Activated naive CD8-positive, alpha-beta T cell (primary cell): Measurements from ENCODE around the gene TSPYL4.
"Not testable (repeated sequence)": the region's sequence is repeated elsewhere in the genome, so short reads cannot be mapped to it uniquely, and the experiment has no call there.

Source experiments
- H3K27ac Mint-ChIP-seq: one replicate; pipeline ENCODE4 v1.8.0; 2021; ENCODE audit warnings: mixed read lengths
- H3K27me3 Mint-ChIP-seq: one replicate; pipeline ENCODE4 v1.8.0; 2021; ENCODE audit warnings: mixed read lengths
- H3K36me3 Mint-ChIP-seq: one replicate; pipeline ENCODE4 v1.8.0; 2021; ENCODE audit warnings: mixed read lengths
- H3K4me1 Mint-ChIP-seq: one replicate; pipeline ENCODE4 v1.8.0; 2021; ENCODE audit warnings: low read depth, mixed read lengths
- H3K4me3 Mint-ChIP-seq: one replicate; pipeline ENCODE4 v1.8.0; 2021; ENCODE audit warnings: mild to moderate bottlenecking, mixed read lengths
- H3K9me3 Mint-ChIP-seq: one replicate; pipeline ENCODE4 v1.8.0; 2021; ENCODE audit warnings: low read depth, mixed read lengths

Gene TSPYL4

DNA sequence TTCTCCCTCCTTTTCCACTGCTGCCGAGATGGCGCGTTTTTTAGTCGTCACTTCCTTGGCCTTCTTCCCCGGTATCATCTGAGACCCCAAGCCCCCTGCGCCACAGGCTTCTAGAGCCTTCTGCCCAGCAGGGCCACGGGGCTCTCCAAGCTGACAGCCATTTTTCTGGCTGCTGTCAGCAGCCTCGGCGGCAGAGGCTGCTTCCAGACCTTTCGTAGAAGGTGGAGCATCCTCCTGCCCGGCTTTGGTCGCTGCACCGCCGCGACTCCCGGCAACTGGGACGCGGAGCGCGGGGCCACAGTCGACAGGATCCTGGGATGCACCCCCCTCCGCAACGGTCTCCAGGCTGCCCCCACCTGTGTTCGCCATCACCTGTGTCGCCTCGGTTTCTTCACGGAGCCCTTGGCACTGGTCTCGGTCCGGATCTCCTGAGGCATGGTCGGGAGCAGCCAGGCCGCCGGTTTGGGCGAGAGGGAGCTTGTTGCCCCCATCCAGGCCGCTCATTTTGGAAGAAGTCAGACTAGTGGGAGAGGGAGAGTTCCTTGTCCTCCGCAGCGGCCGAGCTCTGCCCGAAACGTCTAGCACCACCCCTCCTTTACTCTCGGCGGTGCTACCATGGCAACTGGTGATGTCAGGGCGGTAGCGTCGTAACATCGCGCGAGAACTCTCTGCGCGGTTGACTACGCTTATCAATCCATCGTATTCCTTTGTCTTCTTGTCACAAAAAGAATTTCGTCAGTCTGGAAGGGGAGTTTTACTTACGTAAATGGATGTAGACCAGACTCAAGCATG, at the start of gene TSPYL4:
Gene TSPYL4, minus strand, starts transcription at position 571 of the 792 bp plus-strand sequence. Its CDS starts 67 bp downstream, at position 504.
- no peak within 1 kb of the TSS for H3K4me3 Mint-ChIP-seq
- no peak within 1 kb of the TSS for H3K27ac Mint-ChIP-seq
- no peaks in the 10 kb centered on the region for H3K27me3 Mint-ChIP-seq
- no peaks in the 10 kb centered on the region for H3K9me3 Mint-ChIP-seq
- H3K4me1 Mint-ChIP-seq: peaks cover 8% of the 10 kb centered on the region
- H3K36me3 Mint-ChIP-seq: peaks cover 9% of the 10 kb centered on the region

DNA sequence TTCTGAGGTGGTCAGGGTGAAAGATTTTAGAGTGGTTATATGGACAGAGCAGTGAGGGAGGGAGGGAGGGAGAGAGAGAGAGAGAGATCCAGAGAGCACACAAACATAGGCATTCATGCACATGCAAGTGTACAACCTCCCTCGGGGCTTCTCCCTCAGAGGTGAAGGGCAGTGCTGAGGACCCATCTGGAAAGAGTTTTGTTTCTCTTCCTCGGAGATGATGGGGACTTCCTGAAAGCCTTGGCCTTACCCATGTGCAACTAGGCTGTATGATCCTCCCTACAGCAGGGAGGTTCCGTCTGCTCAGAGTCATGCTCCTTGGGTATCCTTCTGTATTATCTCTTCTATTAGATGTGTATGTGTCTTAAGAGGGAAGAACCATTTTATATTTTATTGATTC, 47.2 kb upstream of the TSPYL4 start:
- Mint-ChIP-seq H3K36me3 (peaks cover 7% of the 10 kb centered on the region), H3K4me3 (no peak overlapping the region), H3K27me3 (no peaks in the 10 kb centered on the region), H3K4me1 (no peaks in the 10 kb centered on the region), H3K27ac (no peak overlapping the region), H3K9me3 (peaks cover 4% of the 10 kb centered on the region)

DNA sequence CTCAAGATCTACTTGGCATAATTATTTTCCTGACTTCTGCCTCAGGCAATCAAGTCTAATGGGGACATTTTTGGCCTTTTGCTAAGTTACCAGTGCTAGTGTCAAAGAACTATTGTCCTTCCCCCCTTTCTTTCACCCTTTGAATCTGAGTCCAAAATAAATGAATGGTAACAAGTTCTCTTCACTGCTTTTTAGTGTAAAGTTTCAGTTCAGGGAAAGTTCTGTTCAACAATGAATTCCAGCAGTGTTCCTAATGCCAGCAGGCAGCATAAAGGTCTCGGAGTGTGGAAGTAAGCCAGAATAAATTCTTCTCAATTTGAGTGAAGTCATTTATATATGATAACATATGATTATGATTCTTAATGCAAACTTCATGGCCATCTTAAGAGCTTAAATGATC, 46.7 kb upstream of the TSPYL4 start:
- Mint-ChIP-seq H3K4me1 (no peaks in the 10 kb centered on the region), H3K4me3 (no peak overlapping the region), H3K27me3 (no peaks in the 10 kb centered on the region), H3K9me3 (peaks cover 4% of the 10 kb centered on the region), H3K36me3 (peaks cover 7% of the 10 kb centered on the region), H3K27ac (no peak overlapping the region)

DNA sequence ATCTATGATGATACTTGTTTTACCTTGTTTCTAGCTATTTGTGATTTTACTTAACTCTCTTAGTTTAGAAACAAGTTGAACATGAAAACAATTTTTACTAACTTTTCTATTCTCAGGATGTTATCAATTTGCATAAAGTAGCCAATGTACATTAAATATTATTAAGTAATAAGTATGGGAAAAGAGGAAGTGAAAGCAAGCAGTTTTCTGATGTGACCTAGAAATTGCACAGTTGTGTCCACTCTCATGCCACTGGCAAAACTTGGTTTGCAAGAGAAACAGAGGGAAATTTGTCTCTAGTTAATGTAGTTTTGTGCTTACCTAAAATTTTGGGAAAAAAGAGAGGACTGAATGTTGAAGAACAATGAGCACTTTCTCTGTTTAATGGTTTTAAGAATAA, 45.1 kb upstream of the TSPYL4 start:
- Mint-ChIP-seq H3K4me3 (no peak overlapping the region), H3K9me3 (peaks cover 4% of the 10 kb centered on the region), H3K4me1 (no peaks in the 10 kb centered on the region), H3K27me3 (no peaks in the 10 kb centered on the region), H3K27ac (no peak overlapping the region), H3K36me3 (peaks cover 7% of the 10 kb centered on the region)

DNA sequence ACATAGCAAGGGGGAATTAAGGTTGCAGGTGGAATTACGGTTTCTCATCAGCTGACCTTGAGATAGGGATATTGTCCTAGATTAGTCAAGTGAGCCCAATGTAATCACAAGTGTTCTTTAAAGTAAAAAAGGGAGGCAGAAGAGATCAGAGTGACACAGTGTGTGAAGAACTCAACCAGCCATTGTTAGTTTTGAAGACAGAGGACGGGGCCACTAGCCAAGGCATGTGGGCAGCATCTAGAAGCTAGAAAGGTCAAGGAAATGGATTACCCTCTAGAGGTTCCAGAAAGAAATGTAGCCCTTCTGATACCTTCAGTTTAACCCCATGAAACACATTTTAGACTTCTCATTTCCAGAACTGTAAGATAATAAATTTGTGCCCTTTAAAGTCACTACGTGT, 44.4 kb upstream of the TSPYL4 start:
- H3K27me3 Mint-ChIP-seq: no peaks in the 10 kb centered on the region
- H3K9me3 Mint-ChIP-seq: peaks cover 4% of the 10 kb centered on the region
- H3K4me3 Mint-ChIP-seq: no peak overlapping the region
- no peak overlapping the region for H3K27ac Mint-ChIP-seq
- no peaks in the 10 kb centered on the region for H3K4me1 Mint-ChIP-seq
- H3K36me3 Mint-ChIP-seq: peaks cover 7% of the 10 kb centered on the region

DNA sequence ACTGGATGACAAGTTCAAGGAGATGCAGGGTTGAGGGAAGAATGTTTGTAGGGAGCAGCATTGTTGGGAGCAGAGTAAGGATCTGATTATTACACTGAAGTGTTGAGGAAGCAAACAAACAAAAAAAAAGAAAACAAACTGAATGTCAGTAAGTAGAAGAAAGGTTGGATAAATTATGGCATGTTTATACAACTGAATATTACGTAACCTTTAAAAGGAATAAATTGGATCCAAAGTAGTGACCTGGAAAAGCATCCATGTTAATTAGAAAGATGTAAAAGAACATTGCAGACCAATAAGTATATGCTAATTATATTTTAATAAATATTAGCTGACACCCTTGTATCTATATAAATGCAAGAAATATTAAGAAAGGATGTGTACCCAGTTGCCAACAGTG, 38.7 kb upstream of the TSPYL4 start:
- Mint-ChIP-seq H3K27ac (no peak overlapping the region), H3K4me1 (no peaks in the 10 kb centered on the region), H3K36me3 (no peaks in the 10 kb centered on the region), H3K9me3 (no peaks in the 10 kb centered on the region), H3K4me3 (no peak overlapping the region), H3K27me3 (no peaks in the 10 kb centered on the region)

DNA sequence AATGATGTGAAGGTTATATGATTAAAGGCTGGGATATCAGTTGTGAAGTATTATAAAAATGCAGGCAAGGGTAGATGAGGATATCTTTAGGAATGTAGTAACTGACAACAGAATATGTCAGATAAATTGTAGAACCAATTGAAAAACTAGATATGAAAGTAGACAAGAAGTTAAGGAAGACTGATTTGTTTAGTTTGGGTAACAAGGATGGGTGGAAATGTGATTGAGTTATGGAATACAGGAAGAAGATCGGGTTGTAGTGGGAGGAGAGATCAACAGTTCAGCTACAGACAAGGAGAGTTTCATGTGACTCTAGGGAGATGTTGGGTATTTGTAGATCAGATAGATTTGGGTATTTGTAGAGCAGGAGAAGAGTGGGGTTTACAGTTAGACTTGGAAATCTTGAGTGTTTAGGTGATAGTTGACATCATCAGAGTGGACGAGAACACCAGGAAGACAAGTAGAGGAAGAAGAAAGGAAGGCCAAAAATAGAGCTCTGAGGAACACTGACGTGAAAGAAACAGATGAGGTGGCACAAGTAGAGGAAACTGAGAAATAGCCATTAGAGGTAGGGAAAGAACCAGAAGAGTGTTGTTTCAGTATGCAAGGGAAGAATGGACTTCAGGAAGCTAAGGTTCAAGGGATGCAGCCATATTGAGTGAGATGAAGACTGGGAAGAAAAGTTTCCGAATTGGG, 38.0 kb upstream of the TSPYL4 start:
- Mint-ChIP-seq H3K4me1 (no peaks in the 10 kb centered on the region), H3K27me3 (no peaks in the 10 kb centered on the region), H3K4me3 (no peak overlapping the region), H3K27ac (no peak overlapping the region), H3K9me3 (no peaks in the 10 kb centered on the region), H3K36me3 (no peaks in the 10 kb centered on the region)

DNA sequence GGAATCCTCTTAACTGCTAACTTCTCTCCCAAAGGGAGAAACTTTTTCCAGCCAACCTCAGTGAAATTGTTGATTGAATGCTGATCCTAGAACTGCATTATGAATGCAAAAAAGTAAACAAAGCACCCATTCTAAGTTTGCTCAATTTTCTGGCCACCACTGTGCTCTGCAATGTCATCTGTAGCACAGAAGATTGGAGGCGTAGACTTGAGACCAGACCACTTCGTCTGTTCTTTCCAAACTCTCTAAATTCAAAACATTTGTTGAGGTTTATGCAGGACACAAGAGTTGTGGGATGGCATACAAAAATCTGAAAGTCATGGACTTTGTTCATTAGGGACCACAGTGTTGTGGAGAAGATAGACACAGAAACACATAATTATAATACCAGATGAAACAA, 36.9 kb upstream of the TSPYL4 start:
- Mint-ChIP-seq H3K27ac (no peak overlapping the region), H3K4me3 (no peak overlapping the region), H3K27me3 (no peaks in the 10 kb centered on the region), H3K36me3 (no peaks in the 10 kb centered on the region), H3K4me1 (no peaks in the 10 kb centered on the region), H3K9me3 (no peaks in the 10 kb centered on the region)

DNA sequence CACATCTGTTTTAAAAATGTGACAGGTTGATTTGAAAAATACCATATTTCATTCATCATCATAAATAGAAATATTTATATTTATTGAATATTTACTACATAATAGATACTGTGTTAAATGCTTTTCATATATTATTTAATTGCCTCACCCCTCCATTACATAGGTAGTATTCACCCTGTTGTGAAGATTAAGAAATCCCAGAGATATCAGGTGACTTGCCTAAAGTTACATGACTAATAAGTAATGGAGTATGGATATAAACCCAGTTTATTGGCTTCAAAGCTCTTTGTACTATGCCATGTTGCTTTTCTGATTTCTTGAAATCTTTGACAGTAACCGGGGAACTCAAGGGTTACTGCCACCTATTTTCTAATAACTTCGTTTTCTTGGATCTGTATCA, 36.0 kb upstream of the TSPYL4 start:
- H3K36me3 Mint-ChIP-seq: no peaks in the 10 kb centered on the region
- no peaks in the 10 kb centered on the region for H3K9me3 Mint-ChIP-seq
- no peak overlapping the region for H3K27ac Mint-ChIP-seq
- no peak overlapping the region for H3K4me3 Mint-ChIP-seq
- no peaks in the 10 kb centered on the region for H3K4me1 Mint-ChIP-seq
- H3K27me3 Mint-ChIP-seq: no peaks in the 10 kb centered on the region

DNA sequence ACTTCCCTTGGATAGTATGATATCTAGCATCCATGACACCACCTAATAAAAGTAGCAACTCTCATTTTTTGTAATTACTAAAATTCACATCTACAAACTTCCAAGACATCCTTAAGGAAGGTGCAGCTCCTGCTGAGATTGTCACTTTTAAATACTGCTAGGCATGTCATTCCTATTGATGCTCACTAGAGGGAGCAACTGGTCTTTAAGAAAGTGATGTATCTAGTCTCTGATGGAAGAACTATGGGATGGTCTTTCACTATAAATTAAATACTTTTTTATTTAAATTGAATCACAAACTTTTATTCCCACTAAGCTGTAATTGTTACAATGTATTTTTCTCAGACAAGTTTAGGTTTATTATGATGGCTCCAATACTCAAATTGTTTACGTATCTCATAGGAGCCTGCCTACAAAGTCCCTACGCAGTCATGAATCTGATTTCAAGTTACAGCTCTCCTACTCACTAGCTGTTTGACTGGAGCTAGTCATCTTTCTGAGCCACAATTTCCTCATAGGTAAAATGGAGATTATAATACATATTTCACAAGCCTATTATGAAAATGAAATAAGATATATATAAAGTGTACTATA, 33.9 kb upstream of the TSPYL4 start:
- H3K36me3 Mint-ChIP-seq: no peaks in the 10 kb centered on the region
- H3K9me3 Mint-ChIP-seq: no peaks in the 10 kb centered on the region
- no peak overlapping the region for H3K27ac Mint-ChIP-seq
- H3K4me1 Mint-ChIP-seq: no peaks in the 10 kb centered on the region
- H3K4me3 Mint-ChIP-seq: no peak overlapping the region
- H3K27me3 Mint-ChIP-seq: no peaks in the 10 kb centered on the region

DNA sequence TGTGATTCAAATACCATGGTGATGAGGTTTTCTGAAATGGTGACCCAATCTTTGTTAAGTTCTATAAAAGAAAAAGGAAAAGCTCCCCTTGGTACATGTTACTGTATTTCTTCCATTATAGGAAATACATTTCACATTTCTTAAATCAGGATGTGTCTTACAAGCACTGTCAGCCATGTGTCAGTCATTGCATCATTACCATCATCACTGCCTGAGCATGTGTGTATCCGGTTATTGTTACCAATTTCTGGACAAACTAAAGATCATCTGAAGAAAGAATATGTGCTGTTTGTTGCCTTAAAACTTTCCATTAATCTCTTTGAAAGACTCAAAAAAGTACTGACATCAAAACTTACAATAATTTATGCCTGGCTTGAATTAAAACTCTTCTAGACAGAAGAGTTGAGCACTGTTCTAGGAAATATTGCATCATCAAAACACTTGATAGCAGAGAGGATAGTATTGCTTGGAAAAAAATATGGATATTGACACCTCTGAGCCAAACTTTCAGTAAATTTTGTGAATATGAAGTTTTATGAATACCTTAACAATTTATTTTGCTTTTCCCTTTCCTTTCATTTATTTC, 33.0 kb upstream of the TSPYL4 start:
- no peak overlapping the region for H3K4me3 Mint-ChIP-seq

DNA sequence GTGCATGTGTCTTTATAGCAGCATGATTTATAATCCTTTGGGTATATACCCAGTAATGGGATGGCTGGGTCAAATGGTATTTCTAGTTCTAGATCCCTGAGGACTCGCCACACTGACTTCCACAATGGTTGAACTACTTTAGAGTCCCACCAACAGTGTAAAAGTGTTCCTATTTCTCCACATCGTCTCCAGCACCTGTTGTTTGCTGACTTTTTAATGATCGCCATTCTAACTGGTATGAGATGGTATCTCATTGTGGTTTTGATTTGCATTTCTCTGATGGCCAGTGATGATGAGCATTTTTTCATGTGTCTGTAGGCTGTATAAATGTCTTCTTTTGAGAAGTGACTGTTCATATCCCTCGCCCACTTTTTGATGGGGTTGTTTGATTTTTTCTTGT, 31.1 kb upstream of the TSPYL4 start:
- H3K4me3 Mint-ChIP-seq, H3K27ac Mint-ChIP-seq, H3K36me3 Mint-ChIP-seq, H3K27me3 Mint-ChIP-seq, H3K4me1 Mint-ChIP-seq, H3K9me3 Mint-ChIP-seq: not testable (repeated sequence)

More for the DNA sequence above, 33.0 kb upstream of the TSPYL4 start:
- no peaks in the 10 kb centered on the region for H3K4me1 Mint-ChIP-seq
- H3K36me3 Mint-ChIP-seq: no peaks in the 10 kb centered on the region
- H3K9me3 Mint-ChIP-seq: no peaks in the 10 kb centered on the region
- no peak overlapping the region for H3K27ac Mint-ChIP-seq
- H3K27me3 Mint-ChIP-seq: no peaks in the 10 kb centered on the region

DNA sequence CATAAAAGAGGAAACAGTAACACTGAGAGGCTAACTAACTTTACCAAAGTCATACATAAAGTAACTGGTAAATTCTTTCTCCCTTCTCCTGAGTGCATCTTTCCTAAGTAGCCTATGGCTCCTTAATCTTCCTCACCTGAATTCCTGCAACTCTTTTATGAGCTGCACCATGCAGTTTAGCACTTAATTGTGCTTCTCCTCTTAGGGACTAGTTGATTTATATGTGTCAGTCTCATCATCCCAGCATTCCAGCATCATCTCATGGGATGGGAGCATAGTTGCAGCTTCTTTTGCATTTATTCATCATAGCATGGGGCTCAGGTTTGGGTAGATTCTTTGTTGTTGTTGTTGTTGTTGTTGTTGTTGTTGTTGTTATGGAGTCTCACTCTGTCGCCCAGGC, 29.3 kb upstream of the TSPYL4 start:
- Mint-ChIP-seq H3K27me3 (no peaks in the 10 kb centered on the region), H3K4me3 (no peak overlapping the region), H3K9me3 (no peaks in the 10 kb centered on the region), H3K27ac (no peak overlapping the region), H3K36me3 (peaks cover 3% of the 10 kb centered on the region), H3K4me1 (peaks cover 22% of the 10 kb centered on the region)

DNA sequence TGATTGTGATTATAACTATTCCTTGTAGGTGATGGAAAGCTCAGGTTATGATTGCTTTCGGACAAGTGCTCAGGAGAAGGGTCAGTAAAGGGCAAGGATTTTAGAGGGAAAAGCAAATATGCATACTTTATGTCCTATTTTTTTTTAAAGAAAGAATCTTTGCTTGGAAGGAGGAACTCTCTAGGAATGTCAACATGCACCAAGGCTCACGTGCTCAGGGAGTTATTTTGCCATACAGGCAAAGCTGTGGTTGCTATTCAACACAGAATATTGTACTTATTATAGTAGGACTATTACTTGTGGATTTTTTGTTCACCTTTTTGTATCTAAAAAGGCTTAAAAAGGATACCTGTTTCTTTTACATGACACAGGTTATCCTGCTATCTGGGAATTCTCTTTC, 28.8 kb upstream of the TSPYL4 start:
- H3K4me3 Mint-ChIP-seq: no peak overlapping the region
- no peak overlapping the region for H3K27ac Mint-ChIP-seq
- peaks cover 3% of the 10 kb centered on the region for H3K36me3 Mint-ChIP-seq
- peaks cover 26% of the 10 kb centered on the region for H3K4me1 Mint-ChIP-seq
- no peaks in the 10 kb centered on the region for H3K9me3 Mint-ChIP-seq
- H3K27me3 Mint-ChIP-seq: no peaks in the 10 kb centered on the region

DNA sequence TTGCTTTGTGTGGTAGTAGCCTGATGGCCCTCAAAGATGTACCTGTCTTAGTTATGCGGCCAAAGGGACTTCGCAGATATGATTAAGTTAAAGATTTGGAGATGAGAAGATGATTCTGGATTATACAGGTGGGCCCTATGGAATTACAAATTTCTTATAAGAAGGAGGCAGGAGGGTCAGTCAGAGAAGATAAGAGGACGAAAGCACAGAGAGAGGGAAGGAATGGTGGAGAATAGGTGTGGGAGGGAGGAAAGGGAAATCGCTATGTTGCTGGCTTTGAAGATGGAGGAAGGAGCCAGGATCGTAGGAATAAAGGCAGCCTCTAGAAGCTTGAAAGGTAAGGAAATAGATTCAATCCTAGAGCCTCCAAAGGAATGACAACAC, 27.1 kb upstream of the TSPYL4 start:
- H3K27ac Mint-ChIP-seq: peak overlapping the region; percentile 100
- H3K9me3 Mint-ChIP-seq: no peaks in the 10 kb centered on the region
- no peaks in the 10 kb centered on the region for H3K27me3 Mint-ChIP-seq
- peak overlapping the region; percentile 100 for H3K4me3 Mint-ChIP-seq
- H3K36me3 Mint-ChIP-seq: peaks cover 6% of the 10 kb centered on the region
- peaks cover 42% of the 10 kb centered on the region for H3K4me1 Mint-ChIP-seq
